Activated effector memory CD4-positive, alpha-beta T cell treated with anti-CD3 and anti-CD28 coated beads, Interleukin-2, amount 50 U/mL, for 16 hours (primary cell): ENCODE measurements around the gene SLC8A1.

Experiments used
- DNase-seq: peaks from one replicate; pipeline ENCODE4 v3.0.0-alpha.2; 2020

The SLC8A1 gene

GRCh38 chr2:40265602-40266001, 186.3 kb downstream of the SLC8A1 start:
- DNase-seq: no peak

- DNase-seq: no peak
Measured at GRCh38 chr2:40261042-40261441, 190.8 kb downstream of the SLC8A1 start.

GRCh38 chr2:40260437-40260836, 191.5 kb downstream of the SLC8A1 start:
- DNase-seq: no peak

GRCh38 chr2:40259900-40260299, 192.0 kb downstream of the SLC8A1 start:
- DNase-seq: no peak

- DNase-seq: no peak
Measured at GRCh38 chr2:40258135-40258457, 193.8 kb downstream of the SLC8A1 start.

- no peak for DNase-seq
Measured at GRCh38 chr2:40257340-40258134, 194.4 kb downstream of the SLC8A1 start.

GRCh38 chr2:40256649-40257048, 195.2 kb downstream of the SLC8A1 start:
- no peak for DNase-seq

GRCh38 chr2:40256008-40256407, 195.9 kb downstream of the SLC8A1 start:
- DNase-seq: no peak

GRCh38 chr2:40255103-40255502, 196.8 kb downstream of the SLC8A1 start:
- no peak for DNase-seq

GRCh38 chr2:40254611-40255010, 197.3 kb downstream of the SLC8A1 start:
- no peak for DNase-seq

- DNase-seq: no peak
Measured at GRCh38 chr2:40251137-40251536, 200.8 kb downstream of the SLC8A1 start.

GRCh38 chr2:40249577-40249976, 202.3 kb downstream of the SLC8A1 start:
- DNase-seq: no peak

GRCh38 chr2:40248294-40248693, 203.6 kb downstream of the SLC8A1 start:
- DNase-seq: no peak

GRCh38 chr2:40244675-40245074, 207.2 kb downstream of the SLC8A1 start:
- no peak for DNase-seq

GRCh38 chr2:40244251-40244650, 207.6 kb downstream of the SLC8A1 start:
- no peak for DNase-seq

GRCh38 chr2:40243581-40244187, 208.2 kb downstream of the SLC8A1 start:
- DNase-seq: no peak

GRCh38 chr2:40242315-40242714, 209.6 kb downstream of the SLC8A1 start:
- DNase-seq: no peak

GRCh38 chr2:40240070-40240469, 211.8 kb downstream of the SLC8A1 start:
- no peak for DNase-seq

- no peak for DNase-seq
Measured at GRCh38 chr2:40230707-40231432, 221.0 kb downstream of the SLC8A1 start.

- no peak for DNase-seq
Measured at GRCh38 chr2:40230186-40230585, 221.7 kb downstream of the SLC8A1 start.

GRCh38 chr2:40228310-40228709, 223.6 kb downstream of the SLC8A1 start:
- DNase-seq: no peak

GRCh38 chr2:40227210-40227609, 224.7 kb downstream of the SLC8A1 start:
- DNase-seq: no peak

GRCh38 chr2:40226637-40227036, 225.3 kb downstream of the SLC8A1 start:
- no peak for DNase-seq

GRCh38 chr2:40225670-40226210, 226.2 kb downstream of the SLC8A1 start:
- DNase-seq: no peak
